ENCODE results near the gene AKAP9. TPM values are rescaled to one million over a fixed set of nuclear protein-coding genes. Genes with fewer than 3 reads are reported as not detected.
"Not testable (repeated sequence)": the region's sequence is repeated elsewhere in the genome, so short reads cannot be mapped to it uniquely, and the experiment has no call there.

The AKAP9 gene
- total and polyA plus RNA-seq, 9 donors, result 63.1 to 94.0 (median 79.0) TPM

- WGBS (ENCODE audit: insufficient coverage), result no CpG with 5 or more reads among the region's 2 CpGs
These were observed 196.9 kb downstream of the AKAP9 start for GRCh38 chr7:92137557-92137956.

DNA sequence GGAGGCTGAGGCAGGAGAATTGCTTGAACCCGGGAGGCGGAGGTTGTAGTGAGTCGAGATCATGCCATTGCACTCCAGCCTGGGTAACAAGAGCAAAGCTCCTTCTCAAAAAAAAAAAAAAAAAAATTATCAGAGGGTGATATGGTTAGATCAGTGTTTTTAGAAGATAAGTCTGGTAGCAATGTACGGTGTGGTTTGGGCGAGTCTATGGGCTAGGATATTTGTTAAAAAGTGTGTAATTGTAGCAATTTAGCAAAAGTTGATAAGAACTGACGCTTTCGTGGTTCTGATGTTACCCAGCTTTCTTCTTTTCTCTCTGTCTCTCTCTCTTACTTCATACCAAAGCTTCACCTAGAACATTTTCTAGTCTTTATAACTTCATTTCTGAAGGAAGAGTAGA, 200.5 kb downstream of the AKAP9 start:
- no CpG with 5 or more reads among the region's 7 CpGs for WGBS (ENCODE audit: insufficient coverage)
- no peaks in the 10 kb centered on the region for H3K36me3 ChIP-seq (ENCODE audit: control insufficient read depth, insufficient read depth, low read length)
- H3K4me3 ChIP-seq (ENCODE audit: low read length), result no peak overlapping the region
- no peak for DNase-seq
- H3K27me3 ChIP-seq (ENCODE audit: control insufficient read depth, insufficient read depth, low read length), result no peaks in the 10 kb centered on the region
- no peaks in the 10 kb centered on the region for H3K9me3 ChIP-seq (replicated peaks; ENCODE audit: control insufficient read depth, low read depth, low read length)
- H3K4me1 ChIP-seq (ENCODE audit: control insufficient read depth, insufficient read depth, low read length), result no peaks in the 10 kb centered on the region
- no peak overlapping the region for H3K27ac ChIP-seq (ENCODE audit: low read length)

More at GRCh38 chr7:92137557-92137956, 196.9 kb downstream of the AKAP9 start:
- Histone ChIP-seq H3K36me3 (ENCODE audit: control insufficient read depth, insufficient read depth, low read length) (no peaks in the 10 kb centered on the region), H3K4me3 (ENCODE audit: low read length) (no peak overlapping the region), H3K27me3 (ENCODE audit: control insufficient read depth, insufficient read depth, low read length) (no peaks in the 10 kb centered on the region), H3K9me3 (replicated peaks; ENCODE audit: control insufficient read depth, low read depth, low read length) (no peaks in the 10 kb centered on the region), H3K27ac (ENCODE audit: low read length) (no peak overlapping the region), H3K4me1 (ENCODE audit: control insufficient read depth, insufficient read depth, low read length) (peaks cover 12% of the 10 kb centered on the region)
- no peak for DNase-seq

- WGBS (ENCODE audit: insufficient coverage), result 88% methylated on average over 6 of the region's 9 CpGs
- DNase-seq; H3K4me3 ChIP-seq (ENCODE audit: low read length); H3K36me3 ChIP-seq (ENCODE audit: control insufficient read depth, insufficient read depth, low read length); H3K9me3 ChIP-seq (replicated peaks; ENCODE audit: control insufficient read depth, low read depth, low read length); H3K27ac ChIP-seq (ENCODE audit: low read length); H3K4me1 ChIP-seq (ENCODE audit: control insufficient read depth, insufficient read depth, low read length); H3K27me3 ChIP-seq (ENCODE audit: control insufficient read depth, insufficient read depth, low read length): not testable (repeated sequence)
These were observed 202.1 kb downstream of the AKAP9 start for GRCh38 chr7:92142791-92143190.

- not testable (repeated sequence) for H3K27me3 ChIP-seq (ENCODE audit: control insufficient read depth, insufficient read depth, low read length); H3K27ac ChIP-seq (ENCODE audit: low read length); H3K4me1 ChIP-seq (ENCODE audit: control insufficient read depth, insufficient read depth, low read length); H3K4me3 ChIP-seq (ENCODE audit: low read length); H3K36me3 ChIP-seq (ENCODE audit: control insufficient read depth, insufficient read depth, low read length); H3K9me3 ChIP-seq (replicated peaks; ENCODE audit: control insufficient read depth, low read depth, low read length); DNase-seq
- 93% methylated on average over 44 of the region's 50 CpGs for WGBS (ENCODE audit: insufficient coverage)
These were observed 202.7 kb downstream of the AKAP9 start for GRCh38 chr7:92143192-92143880.

- Histone ChIP-seq H3K4me1 (ENCODE audit: control insufficient read depth, insufficient read depth, low read length) (no peaks in the 10 kb centered on the region), H3K9me3 (replicated peaks; ENCODE audit: control insufficient read depth, low read depth, low read length) (no peaks in the 10 kb centered on the region), H3K4me3 (ENCODE audit: low read length) (no peak overlapping the region), H3K27ac (ENCODE audit: low read length) (no peak overlapping the region), H3K36me3 (ENCODE audit: control insufficient read depth, insufficient read depth, low read length) (no peaks in the 10 kb centered on the region), H3K27me3 (ENCODE audit: control insufficient read depth, insufficient read depth, low read length) (no peaks in the 10 kb centered on the region)
- no peak for DNase-seq
- no CpG with 5 or more reads among the region's 5 CpGs for WGBS (ENCODE audit: insufficient coverage)
These were observed 209.1 kb downstream of the AKAP9 start for GRCh38 chr7:92149736-92150239.

DNA sequence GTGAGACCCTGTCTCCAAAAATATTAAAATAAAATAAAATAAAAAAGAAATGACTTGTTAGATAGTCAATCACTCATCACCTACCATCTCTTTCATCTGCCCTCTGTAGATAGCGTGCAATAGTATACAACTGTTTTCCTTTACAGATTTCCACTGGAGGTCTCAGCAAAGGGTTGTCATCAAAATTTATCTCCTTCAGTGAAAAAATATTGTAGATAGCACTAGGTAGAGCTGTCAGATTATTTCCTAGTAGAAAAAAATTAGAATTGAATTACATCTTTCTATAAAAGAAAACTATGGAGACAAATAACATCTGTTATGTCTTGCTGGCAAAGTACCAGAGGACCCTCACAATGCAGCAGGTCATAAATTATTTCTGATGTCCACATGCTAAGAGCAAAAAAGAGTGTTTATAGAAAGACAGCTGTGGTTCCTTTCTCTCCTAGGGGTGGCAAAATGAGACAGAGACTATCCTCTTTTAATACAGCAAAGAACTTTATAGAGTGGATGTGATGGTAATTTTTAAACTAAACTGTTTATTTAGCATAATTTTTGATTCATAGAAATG, 209.9 kb downstream of the AKAP9 start:
- no peak overlapping the region for H3K27ac ChIP-seq (ENCODE audit: low read length)
- H3K27me3 ChIP-seq (ENCODE audit: control insufficient read depth, insufficient read depth, low read length), result no peaks in the 10 kb centered on the region
- no peak overlapping the region for H3K4me3 ChIP-seq (ENCODE audit: low read length)
- no CpG with 5 or more reads among the region's 1 CpG for WGBS (ENCODE audit: insufficient coverage)
- H3K4me1 ChIP-seq (ENCODE audit: control insufficient read depth, insufficient read depth, low read length), result no peaks in the 10 kb centered on the region
- H3K36me3 ChIP-seq (ENCODE audit: control insufficient read depth, insufficient read depth, low read length), result no peaks in the 10 kb centered on the region
- DNase-seq, result no peak
- H3K9me3 ChIP-seq (replicated peaks; ENCODE audit: control insufficient read depth, low read depth, low read length), result no peaks in the 10 kb centered on the region

DNA sequence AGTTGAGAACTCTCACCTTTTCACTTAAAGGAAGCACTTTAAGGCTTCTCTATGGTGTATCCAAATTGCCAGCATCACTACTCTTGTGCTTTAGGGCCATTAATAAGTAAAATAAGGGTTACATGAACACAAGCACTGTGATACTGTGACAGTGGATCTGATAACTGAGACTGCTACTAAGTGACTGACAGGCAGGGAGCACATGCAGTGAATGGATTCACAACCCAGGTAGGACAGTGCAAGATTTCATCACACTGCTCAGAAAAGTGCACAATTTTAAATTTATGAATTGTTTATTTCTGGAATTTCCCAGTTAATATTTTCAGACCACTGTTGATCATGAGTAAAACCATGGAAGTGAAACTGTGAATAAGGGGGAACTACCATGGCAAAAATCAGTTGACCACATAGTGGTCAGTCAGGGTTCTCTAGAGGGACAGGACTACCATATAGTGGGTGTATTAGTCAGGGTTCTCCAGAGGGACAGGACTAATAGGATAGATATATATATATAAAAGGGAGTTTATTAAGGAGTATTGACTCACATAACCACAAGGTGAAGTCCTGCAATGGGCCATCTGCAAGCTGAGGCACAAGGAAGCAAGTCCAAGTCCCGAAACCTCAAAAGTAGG, 214.6 kb downstream of the AKAP9 start:
- Histone ChIP-seq H3K27ac (ENCODE audit: low read length) (no peak overlapping the region), H3K27me3 (ENCODE audit: control insufficient read depth, insufficient read depth, low read length) (no peaks in the 10 kb centered on the region), H3K4me1 (ENCODE audit: control insufficient read depth, insufficient read depth, low read length) (no peaks in the 10 kb centered on the region), H3K9me3 (replicated peaks; ENCODE audit: control insufficient read depth, low read depth, low read length) (no peaks in the 10 kb centered on the region), H3K36me3 (ENCODE audit: control insufficient read depth, insufficient read depth, low read length) (no peaks in the 10 kb centered on the region), H3K4me3 (ENCODE audit: low read length) (no peak overlapping the region)
- WGBS (ENCODE audit: insufficient coverage), result 80% methylated on average over 1 of the region's 1 CpG
- no peak for DNase-seq

- Histone ChIP-seq H3K27ac (ENCODE audit: low read length) (no peak overlapping the region), H3K36me3 (ENCODE audit: control insufficient read depth, insufficient read depth, low read length) (no peaks in the 10 kb centered on the region), H3K4me1 (ENCODE audit: control insufficient read depth, insufficient read depth, low read length) (no peaks in the 10 kb centered on the region), H3K27me3 (ENCODE audit: control insufficient read depth, insufficient read depth, low read length) (no peaks in the 10 kb centered on the region), H3K9me3 (replicated peaks; ENCODE audit: control insufficient read depth, low read depth, low read length) (no peaks in the 10 kb centered on the region), H3K4me3 (ENCODE audit: low read length) (no peak overlapping the region)
- DNase-seq, result no peak
These were observed 216.3 kb downstream of the AKAP9 start for GRCh38 chr7:92156990-92157389.

DNA sequence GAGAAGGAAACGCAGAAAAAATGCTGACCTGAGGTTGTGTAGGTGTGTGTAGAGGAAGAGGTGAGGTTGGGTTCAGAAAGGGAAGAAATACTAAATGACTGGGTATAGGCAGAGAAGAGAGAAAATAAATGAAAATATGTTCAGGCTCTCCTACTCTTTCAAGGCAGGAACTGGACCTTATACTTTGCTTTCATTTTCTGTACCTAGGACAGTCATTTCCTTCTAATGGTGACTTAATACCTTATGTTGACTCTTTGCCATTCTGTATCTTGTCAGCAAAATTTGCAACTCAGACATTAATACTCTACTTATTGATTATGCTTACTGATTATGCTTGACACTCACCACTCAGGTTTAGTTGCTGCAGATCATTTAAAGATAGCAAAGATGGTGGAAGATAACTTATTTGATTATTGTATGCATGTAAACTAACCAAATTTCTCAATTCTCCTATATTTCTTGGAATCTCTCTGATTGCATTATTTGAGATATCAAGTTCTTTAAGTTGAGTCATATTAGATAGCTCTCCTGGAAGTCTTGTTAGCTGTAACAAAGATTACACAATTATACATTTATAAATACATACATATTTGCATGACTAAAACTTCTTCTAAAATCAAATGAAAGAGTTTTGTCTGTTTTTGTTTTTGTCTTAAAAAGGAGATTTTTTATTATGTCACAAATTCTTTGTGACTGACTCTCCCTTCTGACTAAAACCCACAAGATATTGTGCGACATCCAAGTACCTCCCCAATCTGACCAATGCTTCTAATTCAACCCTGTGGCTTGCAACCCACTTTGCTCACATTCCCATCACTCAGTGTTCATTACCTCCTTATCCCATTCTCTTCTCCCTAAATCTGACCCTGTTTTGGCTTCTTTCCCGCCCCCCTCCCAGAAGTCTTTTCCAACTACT, 218.3 kb downstream of the AKAP9 start:
- Histone ChIP-seq H3K4me3 (ENCODE audit: low read length) (no peak overlapping the region), H3K36me3 (ENCODE audit: control insufficient read depth, insufficient read depth, low read length) (no peaks in the 10 kb centered on the region), H3K27me3 (ENCODE audit: control insufficient read depth, insufficient read depth, low read length) (no peaks in the 10 kb centered on the region), H3K27ac (ENCODE audit: low read length) (no peak overlapping the region), H3K9me3 (replicated peaks; ENCODE audit: control insufficient read depth, low read depth, low read length) (no peaks in the 10 kb centered on the region), H3K4me1 (ENCODE audit: control insufficient read depth, insufficient read depth, low read length) (no peaks in the 10 kb centered on the region)
- 85% methylated on average over 3 of the region's 3 CpGs for WGBS (ENCODE audit: insufficient coverage)
- no peak for DNase-seq
